DOHH2 (cell line): ENCODE measurements around the gene KIRREL2.

Experiments
- H3F3A ChIP-seq: fragments of 200-600 bp; sonication (generic), shearing (Covaris generic); 2 replicates; pipeline ENCODE4 v1.6.0; 2016; ENCODE audit warnings: antibody characterized with exemption, mild to moderate bottlenecking; ENCODE audit not compliant: control insufficient read depth, insufficient read depth
- H3K27ac ChIP-seq: fragments of 200-600 bp; sonication (generic); 2 replicates; pipeline ENCODE4 v1.5.1; 2014; ENCODE audit warnings: low read depth, mild to moderate bottlenecking, low read length, moderate library complexity
- H3K27me3 ChIP-seq: fragments of 200-600 bp; sonication (generic); 2 replicates; pipeline ENCODE4 v1.6.1; 2014; ENCODE audit warnings: mild to moderate bottlenecking, low read length, mixed read lengths; ENCODE audit not compliant: control insufficient read depth
- H3K36me3 ChIP-seq: fragments of 200-600 bp; sonication (generic); 2 replicates; pipeline ENCODE4 v1.6.1; 2014; ENCODE audit warnings: mild to moderate bottlenecking, low read length, moderate library complexity, mixed read lengths; ENCODE audit not compliant: control insufficient read depth
- H3K4me1 ChIP-seq: fragments of 200-600 bp; sonication (generic); 2 replicates; pipeline ENCODE4 v1.6.1; 2014; ENCODE audit warnings: mild to moderate bottlenecking, low read length, mixed read lengths; ENCODE audit not compliant: control insufficient read depth
- H3K4me2 ChIP-seq: fragments of 200-600 bp; sonication (generic); 2 replicates; pipeline ENCODE4 v1.6.0; 2014; ENCODE audit warnings: mild to moderate bottlenecking, low read length, moderate library complexity
- H3K4me3 ChIP-seq: fragments of 200-600 bp; sonication (generic); 2 replicates; pipeline ENCODE4 v1.5.1; 2014; ENCODE audit warnings: mild to moderate bottlenecking, low read length, mixed read lengths
- H3K79me2 ChIP-seq: fragments of 200-600 bp; sonication (generic); 2 replicates; pipeline ENCODE4 v1.6.1; 2014; ENCODE audit warnings: mild to moderate bottlenecking, low read length, mixed read lengths; ENCODE audit not compliant: control insufficient read depth
- H3K9me2 ChIP-seq: fragments of 200-600 bp; sonication (generic); replicated peaks from 2 replicates; pipeline ENCODE4 v1.6.1; 2014; ENCODE audit warnings: mild to moderate bottlenecking, low read length, mixed read lengths; ENCODE audit not compliant: control insufficient read depth
- H3K9me3 ChIP-seq: fragments of 200-600 bp; sonication (generic); 2 replicates; pipeline ENCODE4 v1.6.1; 2014; ENCODE audit warnings: antibody characterized with exemption, low read length, mixed read lengths; ENCODE audit not compliant: control insufficient read depth, insufficient read depth
- H4K20me1 ChIP-seq: fragments of 200-600 bp; sonication (generic); 2 replicates; pipeline ENCODE4 v1.6.0; 2014; ENCODE audit warnings: low read depth, mild to moderate bottlenecking, antibody characterized with exemption, low read length, moderate library complexity; ENCODE audit not compliant: control insufficient read depth, insufficient read depth
- EZH2phosphoT487 ChIP-seq: fragments of 200-600 bp; sonication (generic); IDR thresholded peaks from 2 replicates; pipeline ENCODE4 v1.6.1; 2017; ENCODE audit warnings: borderline replicate concordance, mild to moderate bottlenecking, antibody characterized with exemption, low read length, moderate library complexity, mixed read lengths
- TF ChIP-seq, protein P1 (sequence below): fragments of 200-600 bp; sonication (generic); IDR thresholded peaks from one replicate; pipeline ENCODE4 v1.5.1; 2014; ENCODE audit warnings: antibody characterized with exemption, mild to moderate bottlenecking, low read depth, low read length; ENCODE audit not compliant: poor library complexity, severe bottlenecking

KIRREL2 gene

DNA sequence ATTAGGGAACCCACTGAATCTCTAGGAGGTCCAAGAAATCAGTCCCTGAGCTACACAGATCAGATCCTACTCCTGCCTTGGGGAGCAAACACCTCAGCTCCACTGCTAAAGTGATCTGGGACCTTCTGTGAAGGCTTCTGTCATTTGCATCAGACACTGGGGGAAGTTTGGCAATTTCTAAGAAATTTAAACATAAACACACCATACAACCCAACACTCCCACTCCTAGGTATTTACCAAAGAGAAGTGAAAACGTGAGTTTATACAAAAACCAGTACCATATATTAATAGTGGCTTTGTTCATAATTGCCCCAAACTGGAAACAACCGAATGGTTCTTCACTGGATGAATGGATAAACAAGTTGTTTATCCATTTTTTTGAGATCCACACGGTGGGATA, 58.7 kb downstream of the KIRREL2 start:
- H3K36me3 ChIP-seq = no peaks in the 10 kb centered on the region
- TF ChIP-seq, protein P1, sequence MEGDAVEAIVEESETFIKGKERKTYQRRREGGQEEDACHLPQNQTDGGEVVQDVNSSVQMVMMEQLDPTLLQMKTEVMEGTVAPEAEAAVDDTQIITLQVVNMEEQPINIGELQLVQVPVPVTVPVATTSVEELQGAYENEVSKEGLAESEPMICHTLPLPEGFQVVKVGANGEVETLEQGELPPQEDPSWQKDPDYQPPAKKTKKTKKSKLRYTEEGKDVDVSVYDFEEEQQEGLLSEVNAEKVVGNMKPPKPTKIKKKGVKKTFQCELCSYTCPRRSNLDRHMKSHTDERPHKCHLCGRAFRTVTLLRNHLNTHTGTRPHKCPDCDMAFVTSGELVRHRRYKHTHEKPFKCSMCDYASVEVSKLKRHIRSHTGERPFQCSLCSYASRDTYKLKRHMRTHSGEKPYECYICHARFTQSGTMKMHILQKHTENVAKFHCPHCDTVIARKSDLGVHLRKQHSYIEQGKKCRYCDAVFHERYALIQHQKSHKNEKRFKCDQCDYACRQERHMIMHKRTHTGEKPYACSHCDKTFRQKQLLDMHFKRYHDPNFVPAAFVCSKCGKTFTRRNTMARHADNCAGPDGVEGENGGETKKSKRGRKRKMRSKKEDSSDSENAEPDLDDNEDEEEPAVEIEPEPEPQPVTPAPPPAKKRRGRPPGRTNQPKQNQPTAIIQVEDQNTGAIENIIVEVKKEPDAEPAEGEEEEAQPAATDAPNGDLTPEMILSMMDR = no peak
- no peak for TF ChIP-seq EZH2phosphoT487

More for the DNA sequence above, 58.7 kb downstream of the KIRREL2 start:
- Histone ChIP-seq H3K4me3 (no peak overlapping the region), H3K27me3 (no peaks in the 10 kb centered on the region), H3K9me2 (no peaks in the 10 kb centered on the region), H3K4me1 (peaks cover 36% of the 10 kb centered on the region), H3F3A (0 out of 2 replicates have a peak, but pooled peaks cover 2% of the 10 kb centered on the region), H3K79me2 (no peaks in the 10 kb centered on the region), H4K20me1 (no peaks in the 10 kb centered on the region), H3K27ac (no peak overlapping the region), H3K4me2 (no peak overlapping the region), H3K9me3 (no peaks in the 10 kb centered on the region)
